Muscle layer of colon (tissue), 2 donors: ENCODE measurements around the gene USP32.

Experiments
- H3K27ac ChIP-seq: one replicate; pipeline ENCODE4 v1.7.0; 2013; ENCODE audit warnings: low read depth, mild to moderate bottlenecking, low read length, moderate library complexity
- H3K27me3 ChIP-seq, 2 donors: one replicate each; pipeline ENCODE4 v1.7.0; 2013; ENCODE audit warnings: low read length in 2 of 2, mild to moderate bottlenecking in 2 of 2; ENCODE audit not compliant: insufficient read depth in 2 of 2, control insufficient read depth in 1 of 2
- H3K36me3 ChIP-seq: one replicate; pipeline ENCODE4 v1.7.0; 2013; ENCODE audit warnings: mild to moderate bottlenecking, low read length; ENCODE audit not compliant: insufficient read depth
- H3K4me1 ChIP-seq: one replicate; pipeline ENCODE4 v1.7.0; 2013; ENCODE audit warnings: mild to moderate bottlenecking, low read length; ENCODE audit not compliant: insufficient read depth
- H3K4me3 ChIP-seq, 2 donors: one replicate each; pipeline ENCODE4 v1.7.0; 2013; ENCODE audit warnings: low read length in 2 of 2, low read depth in 1 of 2, mild to moderate bottlenecking in 1 of 2, moderate library complexity in 1 of 2
- H3K9ac ChIP-seq: one replicate; pipeline ENCODE4 v1.7.0; 2013; ENCODE audit warnings: low read length
- H3K9me3 ChIP-seq: one replicate; pipeline ENCODE4 v1.7.0; 2013; ENCODE audit warnings: mild to moderate bottlenecking, low read length
- donor health status: abdominal sarcoma.
- donor health status: Adenocarcinoma of cecum.

Gene USP32

DNA sequence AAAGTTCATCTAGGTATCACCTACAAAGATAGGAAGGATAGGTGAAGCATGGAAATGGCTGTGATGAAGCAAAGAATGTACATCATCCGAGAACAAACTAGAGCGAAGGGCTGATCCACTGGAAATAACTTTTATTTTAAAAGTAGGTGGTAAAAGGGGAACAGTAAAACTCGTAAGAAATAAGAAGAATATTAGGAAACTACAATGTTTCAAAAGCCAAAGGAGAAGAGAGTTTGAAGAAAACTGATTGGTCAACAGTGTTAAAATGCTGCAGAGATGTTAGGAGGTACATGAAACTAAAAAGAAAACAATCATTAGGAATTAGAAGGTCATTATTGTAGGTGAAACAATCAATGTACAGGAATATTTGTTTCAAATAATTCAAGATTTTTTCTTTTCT is 108.1 kb downstream of the USP32 start:
- Histone ChIP-seq H3K9me3 (no peaks in the 10 kb centered on the region), H3K4me1 (no peaks in the 10 kb centered on the region), H3K9ac (no peak overlapping the region), H3K36me3 (no peaks in the 10 kb centered on the region), H3K27me3 (no peaks in the 10 kb centered on the region), H3K27ac (no peak overlapping the region), H3K4me3 (no peak overlapping the region)

DNA sequence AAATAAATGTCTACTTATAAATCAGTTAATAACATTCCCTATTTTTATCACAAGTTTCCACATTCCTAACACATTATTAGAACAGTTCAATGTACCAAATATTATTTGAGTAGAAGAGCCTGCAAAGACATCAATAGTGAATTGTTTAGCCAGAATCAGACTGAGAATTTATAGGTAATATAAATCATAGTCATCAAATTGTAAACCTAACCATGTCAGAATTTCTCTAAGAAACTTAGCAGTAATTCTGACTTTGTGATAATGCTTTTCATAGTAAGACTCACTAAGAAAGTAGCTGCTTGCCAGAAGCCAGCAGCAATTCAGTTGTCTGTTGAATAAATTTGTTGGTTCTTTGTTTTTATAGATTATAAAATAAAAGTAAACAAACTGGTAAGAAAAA is 111.3 kb downstream of the USP32 start:
- no peak overlapping the region for H3K4me3 ChIP-seq
- no peak overlapping the region for H3K9ac ChIP-seq
- no peaks in the 10 kb centered on the region for H3K36me3 ChIP-seq
- H3K27me3 ChIP-seq, result no peaks in the 10 kb centered on the region
- H3K4me1 ChIP-seq, result no peaks in the 10 kb centered on the region
- H3K9me3 ChIP-seq, result no peaks in the 10 kb centered on the region
- H3K27ac ChIP-seq, result no peak overlapping the region

DNA sequence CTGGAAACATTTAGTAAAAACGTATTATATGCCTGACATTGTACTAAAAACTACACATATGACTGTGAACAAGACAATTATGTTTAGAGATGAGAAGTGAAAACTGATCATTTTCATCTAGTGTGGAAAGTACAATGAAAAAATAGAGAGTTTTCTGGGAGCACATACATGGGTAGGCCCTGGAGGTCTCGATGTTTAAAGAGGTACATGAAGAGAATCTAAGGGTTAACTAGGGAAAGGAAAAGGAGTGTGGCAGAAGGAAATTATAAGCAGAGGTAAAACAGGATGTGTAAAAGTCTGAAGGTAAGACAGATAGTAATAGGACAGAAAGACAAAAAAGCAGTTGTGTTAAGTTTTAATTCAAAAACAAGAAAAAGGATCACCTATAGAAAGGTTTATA is 113.7 kb downstream of the USP32 start:
- Histone ChIP-seq H3K27ac (no peak overlapping the region), H3K27me3 (no peaks in the 10 kb centered on the region), H3K4me1 (no peaks in the 10 kb centered on the region), H3K36me3 (no peaks in the 10 kb centered on the region), H3K9me3 (no peaks in the 10 kb centered on the region), H3K4me3 (no peak overlapping the region), H3K9ac (no peak overlapping the region)

DNA sequence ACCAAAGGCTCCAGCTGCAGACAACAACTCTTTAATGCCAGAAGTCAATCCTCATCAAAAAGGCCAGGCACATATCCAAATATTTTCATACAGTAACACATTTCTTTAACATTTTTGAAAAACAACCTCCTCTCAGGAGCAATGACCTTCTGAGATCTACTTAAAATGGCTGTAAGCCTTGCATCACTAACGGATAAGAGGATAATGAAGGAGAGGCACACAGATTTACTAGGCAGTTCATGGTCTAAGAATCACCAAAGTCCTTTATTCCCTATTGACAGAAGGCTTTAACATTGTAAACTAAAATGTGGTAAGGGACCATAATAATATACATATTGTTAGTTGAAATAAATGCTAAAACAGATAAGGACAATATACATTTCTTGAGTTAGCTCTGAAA is 114.7 kb downstream of the USP32 start:
- Histone ChIP-seq H3K36me3 (no peaks in the 10 kb centered on the region), H3K9me3 (no peaks in the 10 kb centered on the region), H3K4me3 (no peak overlapping the region), H3K27me3 (no peaks in the 10 kb centered on the region), H3K4me1 (no peaks in the 10 kb centered on the region), H3K9ac (no peak overlapping the region), H3K27ac (no peak overlapping the region)

DNA sequence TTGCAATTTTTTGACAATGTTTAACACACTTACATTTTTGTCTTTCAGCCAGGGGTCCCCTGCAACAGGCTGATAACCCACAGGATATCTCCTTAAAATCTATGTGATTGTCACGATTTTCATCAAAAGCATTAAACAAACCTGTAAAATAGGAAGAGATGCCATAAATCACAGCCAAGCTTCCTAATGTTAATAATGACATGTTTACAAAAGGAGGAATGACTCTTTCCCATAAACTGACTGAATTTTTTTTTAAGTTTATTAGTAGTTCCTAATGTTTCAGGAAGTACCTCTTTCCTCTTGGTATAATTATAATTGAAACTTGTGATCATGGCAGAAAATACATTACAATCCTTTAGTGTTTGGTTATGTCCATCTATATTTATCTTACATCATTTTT is 122.5 kb downstream of the USP32 start:
- H3K27me3 ChIP-seq, result no peaks in the 10 kb centered on the region

DNA sequence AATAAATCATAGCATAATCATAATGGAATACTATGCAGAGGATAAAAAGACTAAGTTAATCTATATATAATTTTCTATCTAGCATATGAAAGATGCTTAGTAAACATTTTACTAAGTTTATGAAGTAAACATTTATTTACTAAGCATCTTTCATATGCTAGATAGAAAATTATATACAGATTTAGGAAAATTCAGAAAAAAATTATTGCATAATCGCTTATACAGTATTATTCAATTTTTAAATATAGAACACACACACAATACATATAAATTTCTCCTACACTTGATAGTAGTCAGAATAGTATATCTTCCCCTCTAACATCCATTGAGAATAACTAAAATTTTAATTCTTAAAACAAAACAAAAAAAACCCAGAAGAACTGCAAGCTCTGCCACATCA is 131.4 kb downstream of the USP32 start:
- Histone ChIP-seq H3K36me3 (peaks cover 7% of the 10 kb centered on the region), H3K4me1 (no peaks in the 10 kb centered on the region), H3K27me3 (no peaks in the 10 kb centered on the region), H3K27ac (no peak overlapping the region), H3K9ac (no peak overlapping the region), H3K4me3 (no peak overlapping the region), H3K9me3 (no peaks in the 10 kb centered on the region)

More for the DNA sequence above, 122.5 kb downstream of the USP32 start:
- H3K36me3 ChIP-seq, result peaks cover 11% of the 10 kb centered on the region
- no peaks in the 10 kb centered on the region for H3K4me1 ChIP-seq
- H3K4me3 ChIP-seq, result no peak overlapping the region
- H3K9me3 ChIP-seq, result no peaks in the 10 kb centered on the region
- H3K27ac ChIP-seq, result no peak overlapping the region
- H3K9ac ChIP-seq, result no peak overlapping the region

DNA sequence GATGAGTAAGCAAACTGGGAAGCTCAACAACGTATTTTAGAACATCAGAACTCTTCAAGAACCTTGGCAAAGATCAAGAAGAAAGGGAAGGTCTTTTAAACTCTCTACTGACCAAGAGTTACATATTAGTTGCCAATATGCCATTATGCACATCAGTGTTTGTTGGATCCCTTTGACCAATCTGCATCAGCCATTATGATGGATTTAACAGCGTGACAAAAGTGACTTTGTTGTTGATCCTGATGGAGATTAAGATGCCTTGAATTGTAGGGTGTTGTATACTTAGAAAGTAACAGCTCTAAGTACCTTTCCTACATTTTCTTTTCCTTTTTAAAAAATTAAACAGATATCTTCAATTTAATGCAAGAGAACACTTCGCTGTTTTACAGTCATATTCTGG is 133.6 kb downstream of the USP32 start:
- no peaks in the 10 kb centered on the region for H3K4me1 ChIP-seq
- no peak overlapping the region for H3K27ac ChIP-seq
- peaks cover 3% of the 10 kb centered on the region for H3K36me3 ChIP-seq
- no peaks in the 10 kb centered on the region for H3K27me3 ChIP-seq
- H3K4me3 ChIP-seq, result no peak overlapping the region
- H3K9me3 ChIP-seq, result no peaks in the 10 kb centered on the region
- H3K9ac ChIP-seq, result no peak overlapping the region

DNA sequence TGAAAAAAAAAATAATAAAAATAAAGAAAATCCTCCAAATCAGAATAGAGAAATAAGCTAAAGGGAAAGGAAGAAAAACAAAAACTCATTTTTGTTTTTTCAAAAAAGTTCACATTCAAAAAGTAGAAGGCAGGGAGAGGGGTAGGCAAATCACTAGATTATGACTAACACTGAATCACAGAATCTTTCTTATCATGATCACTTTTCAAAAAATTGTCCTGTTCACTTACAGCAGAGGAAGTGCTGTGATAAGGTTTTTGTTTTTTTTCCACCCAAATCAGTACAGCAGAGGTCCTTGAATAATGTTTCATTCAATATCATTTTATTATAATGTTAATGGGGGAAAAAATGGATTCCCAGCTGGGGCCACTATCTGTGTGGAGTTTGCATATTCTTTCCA is 135.8 kb downstream of the USP32 start:
- H3K9ac ChIP-seq, result no peak overlapping the region
- H3K9me3 ChIP-seq, result no peaks in the 10 kb centered on the region
- no peaks in the 10 kb centered on the region for H3K4me1 ChIP-seq
- H3K27me3 ChIP-seq, result no peaks in the 10 kb centered on the region
- H3K4me3 ChIP-seq, result no peak overlapping the region
- H3K27ac ChIP-seq, result no peak overlapping the region
- H3K36me3 ChIP-seq, result no peaks in the 10 kb centered on the region

DNA sequence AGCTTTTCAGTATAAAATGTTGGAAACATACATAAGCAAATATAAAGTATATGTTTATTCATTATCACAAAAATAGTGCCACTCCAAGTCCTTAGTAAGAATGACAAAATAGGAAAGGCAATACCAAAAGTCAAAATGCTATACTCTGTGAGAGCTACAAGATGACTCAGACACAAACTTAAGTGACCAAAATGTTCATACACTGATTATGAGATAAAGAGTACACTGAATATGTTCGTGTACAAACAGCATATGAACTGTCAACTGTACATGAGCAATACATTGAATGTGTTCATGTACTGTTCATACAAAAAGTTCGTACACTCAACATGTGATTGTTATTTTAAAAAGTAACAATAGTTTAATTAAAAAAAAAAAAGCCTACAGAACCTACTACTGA is 138.9 kb downstream of the USP32 start:
- no peaks in the 10 kb centered on the region for H3K4me1 ChIP-seq
- H3K27ac ChIP-seq, result no peak overlapping the region
- H3K4me3 ChIP-seq, result no peak overlapping the region
- peaks cover 8% of the 10 kb centered on the region for H3K36me3 ChIP-seq
- H3K9me3 ChIP-seq, result no peaks in the 10 kb centered on the region
- no peak overlapping the region for H3K9ac ChIP-seq
- no peaks in the 10 kb centered on the region for H3K27me3 ChIP-seq

DNA sequence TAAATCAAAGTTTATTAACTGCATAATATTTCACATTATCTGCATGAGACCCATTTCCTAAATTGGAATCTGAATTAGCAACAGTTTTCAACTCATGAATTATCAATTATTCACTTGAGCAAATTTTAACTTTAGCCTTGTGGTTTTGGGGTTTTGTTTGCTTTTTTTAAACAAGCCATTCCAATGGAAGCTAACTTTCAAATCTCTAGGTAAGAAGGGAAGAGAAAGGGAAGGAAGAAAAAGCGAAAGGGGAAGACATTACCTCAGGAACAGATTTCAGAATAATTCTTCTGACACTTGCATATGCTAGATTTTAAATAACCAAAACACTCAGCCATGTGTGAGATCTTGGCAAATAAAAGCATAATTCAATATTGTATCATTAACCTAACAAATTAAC is 139.5 kb downstream of the USP32 start:
- Histone ChIP-seq H3K9me3 (no peaks in the 10 kb centered on the region), H3K4me1 (no peaks in the 10 kb centered on the region), H3K36me3 (peaks cover 8% of the 10 kb centered on the region), H3K27ac (no peak overlapping the region), H3K27me3 (no peaks in the 10 kb centered on the region), H3K4me3 (no peak overlapping the region), H3K9ac (no peak overlapping the region)

DNA sequence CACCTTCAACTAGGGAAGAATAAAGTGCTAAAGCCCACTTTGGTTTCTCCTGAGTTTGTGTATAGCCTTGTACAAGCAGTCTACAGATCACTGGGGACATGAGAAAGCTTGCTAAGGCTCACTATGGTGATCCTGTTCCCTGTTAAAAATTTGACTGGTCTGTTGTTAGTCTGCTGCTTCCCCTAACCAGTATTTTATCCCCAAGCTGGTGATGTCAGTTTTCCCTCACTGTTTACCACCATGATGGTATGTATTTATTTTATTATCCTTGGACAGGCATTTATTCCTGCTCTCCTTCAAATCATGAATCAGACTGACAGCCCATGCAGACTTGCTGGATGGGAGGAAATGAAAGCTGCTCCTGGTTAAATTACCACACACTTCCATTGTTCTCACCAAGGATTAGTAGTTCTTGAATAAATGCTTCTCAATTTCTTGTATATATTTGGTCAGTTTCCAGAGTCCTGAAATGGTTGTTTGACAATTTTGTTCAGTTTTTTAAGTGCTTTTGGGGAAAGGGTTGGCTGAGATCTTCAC is 142.6 kb downstream of the USP32 start:
- no peak overlapping the region for H3K4me3 ChIP-seq
- H3K27me3 ChIP-seq, result no peaks in the 10 kb centered on the region
- no peaks in the 10 kb centered on the region for H3K9me3 ChIP-seq
- no peak overlapping the region for H3K27ac ChIP-seq
- H3K4me1 ChIP-seq, result no peaks in the 10 kb centered on the region
- H3K36me3 ChIP-seq, result peaks cover 8% of the 10 kb centered on the region
- H3K9ac ChIP-seq, result no peak overlapping the region

DNA sequence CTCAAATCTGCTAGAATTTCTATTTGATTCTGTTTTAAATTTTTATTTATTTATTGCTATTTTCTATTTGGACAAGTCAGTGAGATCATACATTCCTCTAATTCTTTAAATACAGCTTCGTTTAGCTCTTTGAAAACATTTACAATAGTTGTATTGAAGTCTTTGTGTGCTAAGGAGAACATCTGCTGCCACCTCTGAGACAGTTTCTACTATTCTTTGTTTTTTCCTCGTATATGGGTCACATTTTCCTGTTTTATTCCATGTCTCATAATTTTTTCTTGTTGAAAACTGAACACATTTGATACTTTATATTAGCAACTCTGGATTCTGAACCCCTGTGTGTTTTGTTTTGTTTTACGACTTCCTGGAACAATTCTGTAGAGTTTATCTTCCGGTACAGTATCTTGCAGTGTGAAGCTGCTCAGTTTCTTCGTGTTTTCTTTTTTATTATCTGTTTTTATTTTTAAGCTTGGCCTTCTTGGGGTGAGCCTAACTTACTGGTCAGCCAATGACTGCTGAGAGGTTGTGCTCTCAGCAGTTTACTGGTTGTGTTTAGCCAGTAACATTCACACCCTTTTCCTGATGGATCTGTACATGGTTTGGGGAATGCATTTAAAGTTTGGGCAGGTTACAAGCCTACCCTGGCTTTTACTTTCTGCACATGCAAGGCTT is 143.2 kb downstream of the USP32 start:
- H3K4me1 ChIP-seq, result no peaks in the 10 kb centered on the region
- no peaks in the 10 kb centered on the region for H3K9me3 ChIP-seq
- H3K27me3 ChIP-seq, result no peaks in the 10 kb centered on the region
- no peak overlapping the region for H3K4me3 ChIP-seq
- peaks cover 8% of the 10 kb centered on the region for H3K36me3 ChIP-seq
- no peak overlapping the region for H3K27ac ChIP-seq
- no peak overlapping the region for H3K9ac ChIP-seq
